K562 (cell line): ENCODE data around the gene ENO3. TPM values are rescaled to one million over a fixed set of nuclear protein-coding genes. Genes with fewer than 3 reads are reported as not detected.
A peak's percentile ranks its signal among the peaks of the same experiment; 100 is the strongest.

ENCODE experiments used
- ARID1B ChIP-seq: fragments of 450-650 bp; IDR thresholded peaks from 2 replicates; pipeline ENCODE4 v1.6.1; 2016; ENCODE audit warnings: antibody characterized with exemption, mild to moderate bottlenecking, inconsistent platforms
- ATF7 ChIP-seq: fragments of 450-650 bp; IDR thresholded peaks from 2 replicates; pipeline ENCODE4 v1.7.1; 2014; ENCODE audit warnings: mild to moderate bottlenecking, moderate library complexity
- CBFA2T3 ChIP-seq: fragments of 450-650 bp; IDR thresholded peaks from 2 replicates; pipeline ENCODE4 v1.6.1; 2017
- COPS2 ChIP-seq: fragments of 450-650 bp; conservative IDR thresholded peaks from 2 replicates; pipeline ENCODE4 v1.6.1; 2016; ENCODE audit warnings: mild to moderate bottlenecking, moderate library complexity
- DNMT1 ChIP-seq: fragments of 450-650 bp; IDR thresholded peaks from 2 replicates; pipeline ENCODE4 v1.6.1; 2016; ENCODE audit warnings: antibody characterized with exemption, mild to moderate bottlenecking
- HMG20B ChIP-seq: fragments of 250-450 bp; sonication (Bioruptor Pico); IDR thresholded peaks from 2 replicates; pipeline ENCODE4 v1.5.0; 2021; ENCODE audit warnings: mild to moderate bottlenecking
- HMGN3 ChIP-seq: IDR thresholded peaks from 2 replicates; pipeline ENCODE4 v1.6.1; 2011; ENCODE audit warnings: borderline replicate concordance, low read depth, mild to moderate bottlenecking, mixed read lengths, low read length; ENCODE audit not compliant: insufficient read length; ENCODE audit errors: extremely low read depth
- JUND ChIP-seq, 2 experiments: IDR thresholded peaks; 2 replicates in 1 of 2; 3 replicates in 1 of 2; pipeline ENCODE4 v1.6.1; 2011; ENCODE audit warnings: borderline replicate concordance in 2 of 2, low read depth in 2 of 2, low read length in 2 of 2, improper control_type of control experiment in 1 of 2, missing biosample characterization in 1 of 2, missing genetic modification characterization in 1 of 2, missing genetic modification reagents in 1 of 2
- KAT2B ChIP-seq: IDR thresholded peaks from one replicate; pipeline ENCODE4 v1.6.1; 2012; ENCODE audit warnings: low read depth, mild to moderate bottlenecking, control low read depth, inconsistent platforms, low read length, moderate library complexity
- MAFK ChIP-seq: IDR thresholded peaks from 2 replicates; pipeline ENCODE4 v1.6.1; 2011; ENCODE audit warnings: low read length, improper control_type of control experiment
- NFRKB ChIP-seq: fragments of 450-650 bp; IDR thresholded peaks from 2 replicates; pipeline ENCODE4 v1.6.1; 2016; ENCODE audit warnings: low read depth
- NONO ChIP-seq, 2 experiments: fragments of 200-400 bp in 1 of 2; fragments of 450-650 bp in 1 of 2; formaldehyde crosslinking in 1 of 2; IDR thresholded peaks; 2 replicates each; pipeline ENCODE4 v1.6.1; 2017; ENCODE audit warnings: low read depth in 2 of 2, mild to moderate bottlenecking in 2 of 2, moderate library complexity in 2 of 2, low read length in 1 of 2
- PCBP1 ChIP-seq: fragments of 200-400 bp; formaldehyde crosslinking; IDR thresholded peaks from 2 replicates; pipeline ENCODE4 v1.6.1; 2018; ENCODE audit warnings: mild to moderate bottlenecking, low read depth, low read length; ENCODE audit not compliant: poor library complexity, severe bottlenecking
- POLR2H ChIP-seq: IDR thresholded peaks from 2 replicates; pipeline ENCODE4 v1.6.1; 2016; ENCODE audit warnings: missing genetic modification characterization, low read depth, mild to moderate bottlenecking, control low read depth, missing compliant biosample characterization, moderate library complexity
- SMARCA4 ChIP-seq: fragments of 450-650 bp; IDR thresholded peaks from 2 replicates; pipeline ENCODE4 v1.6.1; 2016
- SMARCA5 ChIP-seq: fragments of 450-650 bp; IDR thresholded peaks from 2 replicates; pipeline ENCODE4 v1.6.1; 2016
- SOX6 ChIP-seq: fragments of 450-650 bp; IDR thresholded peaks from 2 replicates; pipeline ENCODE4 v1.6.1; 2014; ENCODE audit warnings: mild to moderate bottlenecking
- SP2 ChIP-seq: IDR thresholded peaks from 2 replicates; pipeline ENCODE4 v1.6.1; 2011; ENCODE audit warnings: mild to moderate bottlenecking, low read depth, low read length, moderate library complexity; ENCODE audit not compliant: poor library complexity, severe bottlenecking; ENCODE audit errors: extremely low read depth
- U2AF1 ChIP-seq: fragments of 200-400 bp; formaldehyde crosslinking; optimal IDR thresholded peaks from 2 replicates; pipeline ENCODE3; 2017; ENCODE audit warnings: mild to moderate bottlenecking, low read depth, low read length, moderate library complexity
- ZNF133 ChIP-seq: fragments of 250-450 bp; sonication (Bioruptor Pico); IDR thresholded peaks from 2 replicates; pipeline ENCODE4 v1.4.0; 2020; ENCODE audit warnings: mild to moderate bottlenecking
- ZNF408 ChIP-seq: fragments of 250-450 bp; sonication (Bioruptor Pico); IDR thresholded peaks from 2 replicates; pipeline ENCODE4 v1.4.0; 2020; ENCODE audit warnings: low read depth, mild to moderate bottlenecking, moderate library complexity
- ZNF41 ChIP-seq: fragments of 250-450 bp; sonication (Bioruptor Pico); conservative IDR thresholded peaks from 2 replicates; pipeline ENCODE4 v1.4.0; 2020; ENCODE audit warnings: mild to moderate bottlenecking
- ZNF57 ChIP-seq: fragments of 450-650 bp; formaldehyde crosslinking; IDR thresholded peaks from 2 replicates; pipeline ENCODE4 v1.4.0; 2020; ENCODE audit warnings: mild to moderate bottlenecking, moderate library complexity
- ZNF583 ChIP-seq: fragments of 250-450 bp; sonication (Bioruptor Pico); IDR thresholded peaks from 2 replicates; pipeline ENCODE4 v1.4.0; 2020
- polyA plus RNA-seq, 8 experiments: library from polyadenylated mRNA; depleted of rRNA in 4 of 8; stranded (reverse) in 5 of 8; unstranded in 3 of 8; fragments of >200 nt; fragmentation: Nextera tagmentation in 2 of 8; fragmentation: Illumina TruSeq in 1 of 8; extraction: Ambion mirVana in 2 of 8; extraction: Trizol in 1 of 8; gene quantifications; 2 replicates each; pipeline versions ENCODE4 v1.2.1 to v1.2.3, GENCODE V29; 2011 to 2014; ENCODE audit warnings: inconsistent platforms in 1 of 8, missing spikeins in 1 of 8
- total RNA-seq, 7 experiments: library from RNA; depleted of rRNA in 6 of 7; stranded (reverse); fragments of >200 nt in 6 of 7; fragmentation: Illumina TruSeq in 2 of 7; extraction: Trizol in 2 of 7; gene quantifications; 2 replicates each; pipeline versions ENCODE4 v1.2.1 to v1.2.3, GENCODE V29; 2011 to 2021; ENCODE audit warnings: low replicate concordance in 1 of 7
- TF ChIP-seq, protein P1 (sequence below): conservative IDR thresholded peaks from 2 replicates; pipeline ENCODE4 v1.6.1; 2011; ENCODE audit warnings: low read depth, mild to moderate bottlenecking, low read length; ENCODE audit not compliant: control insufficient read depth
- TF ChIP-seq, protein P2 (sequence below): fragments of 450-650 bp; IDR thresholded peaks from 2 replicates; pipeline ENCODE4 v1.7.1; 2018; ENCODE audit warnings: mild to moderate bottlenecking, low read depth; ENCODE audit not compliant: partially characterized antibody

Gene ENO3
- total and polyA plus RNA-seq, 9 of the 15 experiments (the other 6 are each of a cell fraction or from before 2014, with no cell fraction given) = 5.7 to 17.2 (median 9.9) TPM

DNA sequence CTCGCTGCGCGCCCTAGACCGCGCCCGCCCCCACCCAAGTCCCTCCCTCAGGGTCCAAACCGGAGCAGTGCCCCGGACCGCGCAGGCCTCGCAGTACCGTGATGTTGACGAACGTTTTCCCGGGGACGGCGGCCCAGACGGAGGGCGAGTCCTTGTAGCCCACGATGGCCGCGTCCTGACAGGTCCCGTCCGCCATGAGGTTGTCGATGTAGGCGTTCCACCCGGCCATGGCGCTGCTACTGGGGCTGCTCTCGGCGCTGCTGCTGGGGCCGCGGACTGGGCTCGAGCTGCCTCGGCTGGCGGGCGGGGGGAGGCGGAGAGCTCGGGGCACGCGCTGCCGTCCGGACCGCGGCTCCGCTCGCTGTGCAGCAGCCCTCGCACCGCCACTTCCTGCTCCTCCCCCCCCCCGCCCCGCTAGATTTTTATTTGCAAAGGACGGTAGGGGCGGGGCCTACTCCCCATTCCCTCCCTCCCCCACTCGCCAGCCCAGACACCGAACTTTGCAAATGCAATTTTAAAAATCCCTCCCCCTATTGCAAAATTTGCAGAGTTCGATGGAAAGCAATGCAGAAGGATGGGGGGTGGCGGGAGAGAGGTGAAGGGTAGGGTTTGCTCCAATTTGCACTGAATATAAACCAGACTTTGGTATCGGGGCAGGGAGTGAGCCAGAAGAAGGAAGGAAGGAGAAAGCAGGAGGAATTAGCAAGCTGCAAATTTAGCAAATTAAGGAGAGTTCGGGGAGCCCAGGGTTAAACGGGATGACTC is 2.6 kb upstream of the ENO3 start, which contains the start of gene PFN1 (continued):
- TF ChIP-seq POLR2H (tag) (peak; percentile 65), CBFA2T3 (no peak), PCBP1 (peak; percentile 22), U2AF1 (peak; percentile 55), MAFK (no peak), SP2 (no peak), HMG20B (CRISPR knock-in tag) (no peak), ZNF408 (CRISPR knock-in tag) (no peak), DNMT1 (no peak), ZNF57 (no peak), SMARCA4 (peak; percentile 55; the same call in 1 of the 2 replicates), SMARCA5 (peak; percentile 45; the same call in 1 of the 2 replicates), ZNF41 (CRISPR knock-in tag) (no peak), NONO (IDR thresholded peaks at IDR 0.05; ENCODE audit: low read depth in 2 of 2, low read length in 1 of 2) (peak in 1 of 2 experiments; percentile 55; a peak in 2 of 4 replicates), NFRKB (peak; percentile 5; the same call in 1 of the 2 replicates), KAT2B (no peak), ATF7 (peak; percentile 67; the same call in 1 of the 2 replicates), SOX6 (no peak), ZNF583 (CRISPR knock-in tag) (no peak), COPS2 (no peak), HMGN3 (peak; percentile 25), JUND (IDR thresholded peaks at IDR 0.05; ENCODE audit: borderline replicate concordance, low read depth, low read length) (no peak), JUND (tag; IDR thresholded peaks at IDR 0.05; ENCODE audit: borderline replicate concordance, low read depth, low read length) (no peak), ARID1B (peak; percentile 56; the same call in 1 of the 2 replicates), ZNF133 (CRISPR knock-in tag) (no peak)
- TF ChIP-seq, protein P1, sequence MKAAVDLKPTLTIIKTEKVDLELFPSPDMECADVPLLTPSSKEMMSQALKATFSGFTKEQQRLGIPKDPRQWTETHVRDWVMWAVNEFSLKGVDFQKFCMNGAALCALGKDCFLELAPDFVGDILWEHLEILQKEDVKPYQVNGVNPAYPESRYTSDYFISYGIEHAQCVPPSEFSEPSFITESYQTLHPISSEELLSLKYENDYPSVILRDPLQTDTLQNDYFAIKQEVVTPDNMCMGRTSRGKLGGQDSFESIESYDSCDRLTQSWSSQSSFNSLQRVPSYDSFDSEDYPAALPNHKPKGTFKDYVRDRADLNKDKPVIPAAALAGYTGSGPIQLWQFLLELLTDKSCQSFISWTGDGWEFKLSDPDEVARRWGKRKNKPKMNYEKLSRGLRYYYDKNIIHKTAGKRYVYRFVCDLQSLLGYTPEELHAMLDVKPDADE = no peak; the same call in 1 of the 2 replicates
- TF ChIP-seq, protein P2, sequence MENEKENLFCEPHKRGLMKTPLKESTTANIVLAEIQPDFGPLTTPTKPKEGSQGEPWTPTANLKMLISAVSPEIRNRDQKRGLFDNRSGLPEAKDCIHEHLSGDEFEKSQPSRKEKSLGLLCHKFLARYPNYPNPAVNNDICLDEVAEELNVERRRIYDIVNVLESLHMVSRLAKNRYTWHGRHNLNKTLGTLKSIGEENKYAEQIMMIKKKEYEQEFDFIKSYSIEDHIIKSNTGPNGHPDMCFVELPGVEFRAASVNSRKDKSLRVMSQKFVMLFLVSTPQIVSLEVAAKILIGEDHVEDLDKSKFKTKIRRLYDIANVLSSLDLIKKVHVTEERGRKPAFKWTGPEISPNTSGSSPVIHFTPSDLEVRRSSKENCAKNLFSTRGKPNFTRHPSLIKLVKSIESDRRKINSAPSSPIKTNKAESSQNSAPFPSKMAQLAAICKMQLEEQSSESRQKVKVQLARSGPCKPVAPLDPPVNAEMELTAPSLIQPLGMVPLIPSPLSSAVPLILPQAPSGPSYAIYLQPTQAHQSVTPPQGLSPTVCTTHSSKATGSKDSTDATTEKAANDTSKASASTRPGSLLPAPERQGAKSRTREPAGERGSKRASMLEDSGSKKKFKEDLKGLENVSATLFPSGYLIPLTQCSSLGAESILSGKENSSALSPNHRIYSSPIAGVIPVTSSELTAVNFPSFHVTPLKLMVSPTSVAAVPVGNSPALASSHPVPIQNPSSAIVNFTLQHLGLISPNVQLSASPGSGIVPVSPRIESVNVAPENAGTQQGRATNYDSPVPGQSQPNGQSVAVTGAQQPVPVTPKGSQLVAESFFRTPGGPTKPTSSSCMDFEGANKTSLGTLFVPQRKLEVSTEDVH = no peak
